Measurements from ENCODE around the gene PDCL2. TPM values are rescaled to one million over a fixed set of nuclear protein-coding genes. Genes with fewer than 3 reads are reported as not detected.

Gene PDCL2
- total and polyA plus RNA-seq, 2 donors (not counting 1 experiment from before 2014, with no cell fraction given): not detected

- Histone ChIP-seq H3K9me3 (ENCODE audit: control extremely low read depth in 1 of 3, control insufficient read depth in 2 of 3, insufficient read depth in 1 of 3, low read length in 2 of 3) (no peaks in the 10 kb centered on the region), H3K4me1 (ENCODE audit: control insufficient read depth in 2 of 2, insufficient read depth in 2 of 2, low read length in 2 of 2) (no peaks in the 10 kb centered on the region), H3K4me3 (ENCODE audit: control extremely low read depth in 1 of 5, extremely low read depth in 1 of 5, insufficient read depth in 1 of 5, low read depth in 2 of 5, low read length in 4 of 5) (no peak overlapping the region), H4K20me1 (ENCODE audit: control insufficient read depth, insufficient read depth, low read length, poor library complexity, severe bottlenecking) (no peaks in the 10 kb centered on the region), H3K9ac (ENCODE audit: low read length) (no peak overlapping the region), H3K36me3 (replicated peaks in 1 of 2; ENCODE audit: control extremely low read depth in 1 of 2, control insufficient read depth in 1 of 2, extremely low read depth in 1 of 2, insufficient read depth in 2 of 2, low read length in 1 of 2) (no peaks in the 10 kb centered on the region), H3K4me2 (replicated peaks; ENCODE audit: low read depth, low read length, poor library complexity, severe bottlenecking) (no peak overlapping the region), H3K79me2 (ENCODE audit: control insufficient read depth, insufficient read depth, low read length) (no peaks in the 10 kb centered on the region), H3K27me3 (replicated peaks in 1 of 4; ENCODE audit: control extremely low read depth in 1 of 4, control insufficient read depth in 3 of 4, insufficient read depth in 4 of 4, low read length in 3 of 4) (peaks cover 0 to 6% (median 0%) of the 10 kb centered on the region in 4 experiments), H2AFZ (ENCODE audit: insufficient read depth, low read depth, low read length, poor library complexity, severe bottlenecking) (no peak overlapping the region), H3K27ac (ENCODE audit: low read length in 2 of 2) (no peak overlapping the region)
- Mint-ChIP-seq H3K27me3 (no peaks in the 10 kb centered on the region), H3K4me3 (no peak overlapping the region), H3K9me3 (ENCODE audit: insufficient read depth) (no peaks in the 10 kb centered on the region), H3K27ac (no peak overlapping the region), H3K4me1 (no peaks in the 10 kb centered on the region)
- ChIA-PET POLR2A (no interaction called here), CTCF (no interaction called here)
- intact Hi-C loops (cut with micrococcal nuclease): no loop called here
- no peak for ATAC-seq (ENCODE audit: low read depth)
- DNase-seq: no peak
- WGBS (ENCODE audit: insufficient coverage): no CpG with 5 or more reads among the region's 2 CpGs
- TF ChIP-seq CTCF (IDR thresholded peaks at IDR 0.05) (no peak), EZH2 (IDR thresholded peaks at IDR 0.05; ENCODE audit: borderline replicate concordance, insufficient read depth, low read depth, low read length, poor library complexity, severe bottlenecking) (no peak)
Observed at GRCh38 chr4:55610381-55610780, 18.3 kb upstream of the PDCL2 start.

- H3K27ac ChIP-seq (ENCODE audit: low read length in 2 of 2): no peak overlapping the region
- no peaks in the 10 kb centered on the region for H3K9me3 ChIP-seq (ENCODE audit: control extremely low read depth in 1 of 3, control insufficient read depth in 2 of 3, insufficient read depth in 1 of 3, low read length in 2 of 3)
- H3K27ac Mint-ChIP-seq: no peak overlapping the region
- no peak overlapping the region for H3K4me3 Mint-ChIP-seq
- no peaks in the 10 kb centered on the region for H3K79me2 ChIP-seq (ENCODE audit: control insufficient read depth, insufficient read depth, low read length)
- ChIA-PET CTCF (no interaction called here), POLR2A (no interaction called here)
- no peaks in the 10 kb centered on the region for H3K27me3 ChIP-seq (replicated peaks in 1 of 4; ENCODE audit: control extremely low read depth in 1 of 4, control insufficient read depth in 3 of 4, insufficient read depth in 4 of 4, low read length in 3 of 4)
- no peak overlapping the region for H2AFZ ChIP-seq (ENCODE audit: insufficient read depth, low read depth, low read length, poor library complexity, severe bottlenecking)
- no peaks in the 10 kb centered on the region for H3K4me1 Mint-ChIP-seq
- H3K4me1 ChIP-seq (ENCODE audit: control insufficient read depth in 2 of 2, insufficient read depth in 2 of 2, low read length in 2 of 2): no peaks in the 10 kb centered on the region
- TF ChIP-seq EZH2 (IDR thresholded peaks at IDR 0.05; ENCODE audit: borderline replicate concordance, insufficient read depth, low read depth, low read length, poor library complexity, severe bottlenecking) (no peak), CTCF (IDR thresholded peaks at IDR 0.05) (no peak)
- no peak overlapping the region for H3K4me3 ChIP-seq (ENCODE audit: control extremely low read depth in 1 of 5, extremely low read depth in 1 of 5, insufficient read depth in 1 of 5, low read depth in 2 of 5, low read length in 4 of 5)
- no peak overlapping the region for H3K9ac ChIP-seq (ENCODE audit: low read length)
- H3K9me3 Mint-ChIP-seq (ENCODE audit: insufficient read depth): no peaks in the 10 kb centered on the region
- ATAC-seq (ENCODE audit: low read depth) (no peak), DNase-seq (no peak)
- no peaks in the 10 kb centered on the region for H4K20me1 ChIP-seq (ENCODE audit: control insufficient read depth, insufficient read depth, low read length, poor library complexity, severe bottlenecking)
- peaks cover 5% of the 10 kb centered on the region for H3K27me3 Mint-ChIP-seq
- H3K4me2 ChIP-seq (replicated peaks; ENCODE audit: low read depth, low read length, poor library complexity, severe bottlenecking): no peak overlapping the region
- intact Hi-C loops (cut with micrococcal nuclease): no loop called here
- 80% methylated on average over 2 of the region's 6 CpGs for WGBS (ENCODE audit: insufficient coverage)
- no peaks in the 10 kb centered on the region for H3K36me3 ChIP-seq (replicated peaks in 1 of 2; ENCODE audit: control extremely low read depth in 1 of 2, control insufficient read depth in 1 of 2, extremely low read depth in 1 of 2, insufficient read depth in 2 of 2, low read length in 1 of 2)
Observed at GRCh38 chr4:55609393-55609866, 17.4 kb upstream of the PDCL2 start.
